Muscle of leg (tissue), 11 donors: ENCODE data around the gene VPS51. TPM values are rescaled to one million over a fixed set of nuclear protein-coding genes. Genes with fewer than 3 reads are reported as not detected.
"Not testable (repeated sequence)": the region's sequence is repeated elsewhere in the genome, so short reads cannot be mapped to it uniquely, and the experiment has no call there.

ENCODE experiments used
- DNase-seq: peaks from one replicate; pipeline ENCODE4 v3.0.0; 2013
- H3K27ac ChIP-seq: one replicate; pipeline ENCODE4 v1.5.1; 2013; ENCODE audit warnings: mild to moderate bottlenecking, low read length, control low read depth
- H3K27me3 ChIP-seq: one replicate; pipeline ENCODE4 v1.6.1; 2013; ENCODE audit warnings: low read length; ENCODE audit not compliant: control insufficient read depth, insufficient read depth
- H3K36me3 ChIP-seq: one replicate; pipeline ENCODE4 v1.6.1; 2013; ENCODE audit warnings: low read length; ENCODE audit not compliant: control insufficient read depth, insufficient read depth
- H3K4me1 ChIP-seq: one replicate; pipeline ENCODE4 v1.6.1; 2013; ENCODE audit warnings: low read length; ENCODE audit not compliant: control insufficient read depth, insufficient read depth
- H3K4me3 ChIP-seq: one replicate; pipeline ENCODE4 v1.5.1; 2013; ENCODE audit warnings: low read length, control low read depth
- H3K9me3 ChIP-seq: replicated peaks from 2 replicates; pipeline ENCODE4 v1.6.1; 2013; ENCODE audit warnings: low read depth, low read length; ENCODE audit not compliant: control insufficient read depth
- WGBS: methylation state at CpG from one replicate; pipeline ENCODE4 v1.1.5; 2013; ENCODE audit warnings: missing lambda C conversion rate; ENCODE audit not compliant: insufficient coverage; 5-methylcytosine and 5-hydroxymethylcytosine counted together
- polyA plus RNA-seq, 8 donors: library from polyadenylated mRNA; unstranded; fragments of 120-200 nt; gene quantifications; one replicate each; pipeline versions ENCODE4 v1.2.1 to v1.2.3, GENCODE V29; 2013; ENCODE audit warnings: inconsistent platforms in 1 of 8, low replicate concordance in 1 of 8; ENCODE audit not compliant: insufficient read length in 8 of 8, insufficient read depth in 1 of 8
- total RNA-seq: library from RNA; stranded (reverse); fragments of 120-200 nt; gene quantifications from one replicate; pipeline ENCODE4 v1.2.4, GENCODE V29; 2013

The VPS51 gene
- total and polyA plus RNA-seq, 9 donors, result 109 to 147 (median 135) TPM

DNA sequence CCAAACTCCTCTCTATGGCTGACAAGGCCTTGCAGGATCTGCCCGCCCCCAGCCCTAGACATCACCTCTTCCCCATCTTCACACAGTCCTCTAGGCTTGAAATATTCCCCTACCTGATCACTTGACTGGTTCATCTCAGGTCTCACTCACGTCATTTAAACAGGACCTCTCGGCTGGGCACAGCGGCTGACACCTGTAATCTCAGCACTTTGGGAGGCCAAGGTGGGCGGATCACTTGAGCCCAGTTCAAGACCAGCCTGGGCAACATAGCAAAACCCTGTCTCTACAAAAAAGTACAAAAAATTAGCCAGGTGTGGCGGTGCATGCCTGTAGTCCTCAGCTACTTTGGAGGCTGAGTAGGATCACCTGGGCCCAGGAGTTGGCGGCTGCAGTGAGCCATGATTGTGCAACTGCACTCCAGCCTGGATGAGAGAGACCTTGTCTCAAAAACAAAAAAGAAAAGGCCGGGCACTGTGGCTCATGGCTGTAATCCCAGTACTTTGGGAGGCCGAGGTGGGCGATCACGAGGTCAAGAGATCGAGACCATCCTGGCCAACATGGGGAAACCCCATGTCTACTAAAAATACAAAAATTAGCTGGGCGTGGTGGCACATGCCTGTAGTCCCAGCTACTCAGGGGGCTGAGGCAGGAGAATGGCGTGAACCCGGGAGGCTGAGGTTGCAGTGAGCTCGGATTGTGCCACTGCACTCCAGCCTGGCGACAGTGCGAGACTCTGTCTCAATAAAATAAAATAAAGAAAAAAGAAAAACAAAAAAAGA lies 23.1 kb downstream of the VPS51 start:
- not testable (repeated sequence) for H3K27me3 ChIP-seq, H3K9me3 ChIP-seq, H3K27ac ChIP-seq, H3K4me3 ChIP-seq, DNase-seq
- Histone ChIP-seq H3K4me1 (peaks cover 31% of the 10 kb centered on the region), H3K36me3 (peaks cover 50% of the 10 kb centered on the region)
- WGBS, result 83% methylated on average over 14 of the region's 18 CpGs

DNA sequence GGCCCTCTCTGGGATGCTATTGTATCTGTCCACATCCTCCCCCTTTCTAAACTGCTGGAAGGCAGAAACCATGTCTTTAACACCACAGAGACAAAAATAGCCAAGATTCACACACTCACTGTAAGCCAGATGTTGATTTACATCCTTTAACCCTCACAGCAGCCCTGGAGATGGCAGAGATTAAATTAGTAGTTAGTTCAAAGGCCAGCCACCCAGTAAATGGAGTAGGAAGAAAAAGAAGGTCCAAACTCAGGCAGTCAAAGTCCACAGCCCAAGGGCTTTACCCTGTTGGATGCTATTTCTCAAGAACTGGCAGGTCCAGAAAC lies 23.6 kb downstream of the VPS51 start:
- no peak for DNase-seq

DNA sequence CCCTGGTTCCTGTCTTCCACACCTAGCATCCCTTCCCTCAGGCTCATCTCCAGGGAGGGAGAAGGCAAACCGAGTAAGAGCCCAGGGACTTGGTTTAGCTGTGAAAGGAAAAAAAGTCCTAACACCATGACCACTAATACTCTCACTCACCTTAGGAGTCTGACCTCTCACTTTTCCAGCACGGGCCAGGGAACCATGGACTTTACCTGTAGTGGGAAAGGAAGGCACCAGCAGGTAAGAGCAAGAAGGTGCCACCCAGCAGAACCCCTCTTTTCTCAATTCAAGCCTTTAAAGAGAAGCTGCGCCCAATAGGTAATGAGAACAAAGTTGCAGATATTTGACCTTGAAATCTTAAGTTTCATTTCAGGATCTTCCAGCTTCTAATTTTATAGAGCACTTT lies 24.8 kb downstream of the VPS51 start:
- no peak for DNase-seq
- no peaks in the 10 kb centered on the region for H3K9me3 ChIP-seq
- WGBS, result no CpG with 5 or more reads among the region's 3 CpGs
- peaks cover 57% of the 10 kb centered on the region for H3K36me3 ChIP-seq
- no peaks in the 10 kb centered on the region for H3K27me3 ChIP-seq
- peak overlapping the region; percentile 96 for H3K27ac ChIP-seq
- peak overlapping the region; percentile 90 for H3K4me3 ChIP-seq
- peaks cover 31% of the 10 kb centered on the region for H3K4me1 ChIP-seq

More for the DNA sequence above, 23.6 kb downstream of the VPS51 start:
- H3K4me3 ChIP-seq, result no peak overlapping the region
- no peaks in the 10 kb centered on the region for H3K9me3 ChIP-seq
- peaks cover 55% of the 10 kb centered on the region for H3K36me3 ChIP-seq
- H3K4me1 ChIP-seq, result peaks cover 31% of the 10 kb centered on the region
- H3K27me3 ChIP-seq, result no peaks in the 10 kb centered on the region
- no peak overlapping the region for H3K27ac ChIP-seq

DNA sequence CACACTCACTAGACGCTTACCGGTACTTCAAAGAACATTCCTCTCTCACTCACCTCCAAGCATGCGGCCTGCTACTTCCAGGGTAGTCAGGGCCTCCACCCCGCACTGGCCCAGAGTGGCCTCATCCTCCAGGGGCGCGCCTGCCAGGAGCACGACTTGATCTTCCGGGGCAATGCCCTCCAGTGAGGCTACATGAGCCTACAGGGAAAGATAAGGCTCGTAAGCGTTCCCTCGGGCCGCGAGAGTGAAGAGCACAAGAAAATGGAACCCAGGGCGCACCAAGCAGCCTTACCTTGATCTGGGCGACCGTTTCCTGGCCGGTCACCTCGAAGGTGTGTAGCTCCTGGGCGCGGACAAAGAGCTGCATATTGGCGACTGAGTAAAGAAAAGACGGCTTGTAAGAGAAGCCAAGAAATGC lies 25.4 kb downstream of the VPS51 start:
- peak overlapping the region; percentile 90 for H3K4me3 ChIP-seq
- WGBS, result 4% methylated on average over 21 of the region's 22 CpGs
- no peak for DNase-seq
- H3K27ac ChIP-seq, result peak overlapping the region; percentile 96
- H3K36me3 ChIP-seq, result peaks cover 57% of the 10 kb centered on the region
- no peaks in the 10 kb centered on the region for H3K27me3 ChIP-seq
- H3K4me1 ChIP-seq, result peaks cover 25% of the 10 kb centered on the region
- H3K9me3 ChIP-seq, result no peaks in the 10 kb centered on the region

DNA sequence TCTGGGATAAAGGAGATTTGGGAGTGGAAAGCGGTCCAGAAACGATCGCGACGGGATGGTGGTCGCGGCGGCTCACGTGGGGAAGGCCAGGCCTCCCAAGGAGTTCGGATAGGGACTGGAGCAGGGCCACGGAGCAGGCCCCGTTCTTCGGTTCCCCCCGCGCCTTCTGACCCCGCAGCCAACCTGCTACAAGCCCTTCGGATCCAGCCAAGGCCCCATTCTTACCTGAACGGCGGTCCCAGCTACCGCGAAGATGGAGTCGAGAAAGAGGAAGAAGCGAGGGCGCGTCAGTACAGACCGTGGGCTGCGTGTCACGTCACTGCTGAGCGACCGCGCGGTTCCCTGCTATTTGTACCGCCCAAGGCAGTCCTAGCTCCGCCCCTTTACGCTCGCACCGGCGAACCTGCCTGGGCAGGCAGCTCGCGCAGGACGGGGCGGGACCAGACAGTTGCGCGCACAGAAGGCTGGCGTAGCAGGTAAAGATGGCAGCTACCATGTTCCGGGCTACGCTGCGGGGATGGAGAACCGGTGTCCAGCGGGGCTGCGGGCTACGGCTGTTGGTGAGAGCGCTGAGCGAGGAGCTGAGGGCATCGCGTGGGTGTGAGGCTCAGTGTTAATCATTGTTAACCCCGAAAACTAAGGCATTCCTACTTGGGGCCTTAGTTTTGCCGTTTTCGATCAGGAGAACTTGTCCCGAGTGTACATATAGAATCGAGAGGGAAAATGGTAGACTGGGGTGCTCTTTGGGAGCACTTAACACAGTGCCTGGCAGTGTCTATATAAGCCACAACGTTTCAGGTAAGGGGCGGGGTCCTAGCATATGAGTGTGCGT lies 26.1 kb downstream of the VPS51 start, which contains the start of the genes FAU and MRPL49:
Gene FAU (minus strand): TSS at position 270 of the 832 bp plus-strand sequence. CDS start 321 bp downstream, outside the sequence.
Gene MRPL49 (plus strand): TSS at position 457 of the 832 bp plus-strand sequence. CDS start 26 bp downstream, at position 483.
- peak; percentile 98 for DNase-seq
- Histone ChIP-seq H3K4me1 (peaks cover 20% of the 10 kb centered on the region), H3K36me3 (peaks cover 63% of the 10 kb centered on the region), H3K4me3 (peak within 1 kb of the TSS; percentile 90), H3K27me3 (no peaks in the 10 kb centered on the region), H3K27ac (peak within 1 kb of the TSS; percentile 96), H3K9me3 (no peaks in the 10 kb centered on the region)
- WGBS, result 0% methylated on average over 58 of the region's 64 CpGs

DNA sequence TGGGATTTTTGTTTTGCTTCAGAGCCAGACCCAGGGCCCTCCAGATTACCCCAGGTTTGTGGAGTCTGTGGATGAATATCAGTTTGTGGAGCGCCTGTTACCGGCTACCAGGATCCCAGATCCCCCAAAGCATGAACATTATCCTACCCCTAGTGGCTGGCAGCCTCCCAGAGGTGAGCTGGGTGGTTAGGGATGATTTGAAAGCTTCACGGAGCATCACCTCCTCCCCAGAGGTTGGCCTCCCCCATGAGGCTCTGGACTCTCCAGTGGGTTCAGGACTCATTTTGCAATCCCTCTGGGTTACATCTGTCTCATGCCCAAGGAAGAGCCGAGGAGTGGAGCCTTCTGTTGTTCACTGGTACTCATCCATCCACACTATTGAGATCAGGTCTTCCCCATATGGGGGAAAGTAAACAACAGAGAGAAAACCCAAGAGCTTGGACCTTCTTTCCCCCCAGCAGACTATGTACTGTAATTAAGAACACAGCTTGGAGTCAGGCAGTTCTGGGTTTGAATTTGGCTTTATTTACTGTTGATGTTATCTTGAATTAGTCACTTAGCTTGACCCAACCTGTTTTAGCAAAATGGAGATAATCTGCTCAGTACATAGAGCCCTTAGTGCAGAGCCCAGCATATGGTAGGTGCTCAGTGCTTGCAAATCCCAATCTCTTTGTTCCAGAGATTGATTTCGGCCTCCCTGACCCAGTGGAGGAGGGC lies 28.6 kb downstream of the VPS51 start:
- DNase-seq, result peak; percentile 6
- H3K4me3 ChIP-seq, result no peak overlapping the region
- H3K27me3 ChIP-seq, result no peaks in the 10 kb centered on the region
- peaks cover 17% of the 10 kb centered on the region for H3K4me1 ChIP-seq
- no peaks in the 10 kb centered on the region for H3K9me3 ChIP-seq
- 83% methylated on average over 1 of the region's 5 CpGs for WGBS
- peaks cover 71% of the 10 kb centered on the region for H3K36me3 ChIP-seq
- H3K27ac ChIP-seq, result no peak overlapping the region

DNA sequence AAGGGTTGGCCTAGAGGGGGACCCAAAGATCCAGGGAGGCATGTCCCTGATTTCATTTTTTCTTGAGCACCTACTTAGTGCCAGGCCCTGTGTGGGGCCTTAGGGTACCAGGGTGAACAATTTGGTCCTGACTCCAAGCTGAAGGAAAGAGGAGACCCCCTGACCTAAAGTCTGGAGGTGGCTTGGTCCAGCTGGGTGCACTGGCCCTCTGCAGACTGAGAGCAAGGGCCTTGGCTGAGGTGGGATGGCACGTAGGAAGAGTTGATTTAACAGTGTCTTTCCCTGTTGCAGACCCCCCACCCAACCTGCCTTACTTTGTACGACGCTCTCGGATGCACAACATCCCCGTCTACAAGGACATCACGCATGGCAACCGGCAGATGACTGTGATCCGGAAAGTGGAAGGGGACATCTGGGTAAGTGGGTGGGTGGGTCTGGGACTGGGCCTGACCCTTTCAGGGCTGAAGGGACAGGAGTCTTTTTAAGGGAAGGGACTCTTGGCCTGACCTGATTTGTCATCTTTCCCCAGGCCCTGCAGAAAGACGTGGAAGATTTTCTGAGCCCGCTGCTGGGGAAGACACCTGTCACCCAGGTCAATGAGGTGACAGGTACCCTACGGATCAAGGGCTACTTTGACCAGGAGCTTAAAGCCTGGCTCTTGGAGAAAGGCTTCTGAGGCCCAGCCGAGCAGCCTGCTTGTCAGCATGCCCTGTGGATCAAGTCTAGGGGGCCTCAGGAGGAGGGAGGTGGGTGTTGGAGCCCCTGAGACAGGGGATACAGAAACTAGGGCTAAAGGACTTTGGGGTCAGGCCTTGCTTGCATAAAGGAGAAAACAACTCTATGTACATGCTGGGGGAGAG lies 29.4 kb downstream of the VPS51 start:
- H3K27me3 ChIP-seq, result no peaks in the 10 kb centered on the region
- no peak for DNase-seq
- WGBS, result 85% methylated on average over 4 of the region's 12 CpGs
- H3K4me3 ChIP-seq, result no peak overlapping the region
- no peak overlapping the region for H3K27ac ChIP-seq
- H3K9me3 ChIP-seq, result no peaks in the 10 kb centered on the region
- H3K4me1 ChIP-seq, result peaks cover 17% of the 10 kb centered on the region
- peaks cover 71% of the 10 kb centered on the region for H3K36me3 ChIP-seq

DNA sequence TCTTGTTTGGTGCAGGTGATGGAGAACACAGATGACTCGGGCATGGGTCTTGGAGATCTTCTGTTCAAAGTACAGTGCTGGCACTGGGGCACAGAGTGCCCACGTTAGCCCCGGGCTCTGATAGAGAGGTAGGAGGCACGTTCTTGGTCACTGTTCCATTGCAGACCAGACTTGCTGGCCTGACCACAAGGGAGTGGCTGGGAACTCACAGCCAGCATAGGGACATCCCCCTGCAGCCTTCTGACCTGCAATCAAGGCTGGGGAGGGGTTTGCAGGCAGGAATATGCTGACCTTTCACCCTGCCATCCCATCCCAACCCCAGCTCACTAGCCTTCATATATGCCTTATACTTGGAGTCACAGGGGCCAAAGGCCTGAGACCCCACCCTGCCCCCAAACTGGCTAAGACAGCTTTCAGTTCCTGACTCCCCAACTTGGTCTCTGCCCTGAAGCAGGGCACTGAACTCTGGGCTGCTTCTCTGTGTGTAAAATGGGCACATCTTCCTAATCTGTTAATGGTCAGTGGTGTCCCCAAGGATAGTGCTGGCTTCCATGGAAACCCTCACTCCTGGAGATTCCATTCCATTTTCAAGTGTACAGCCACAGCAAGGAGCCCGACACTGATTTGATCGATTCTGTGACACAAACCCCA lies 30.7 kb downstream of the VPS51 start:
- H3K4me3 ChIP-seq, result no peak overlapping the region
- H3K4me1 ChIP-seq, result peaks cover 7% of the 10 kb centered on the region
- DNase-seq, result peak; percentile 9
- peaks cover 76% of the 10 kb centered on the region for H3K36me3 ChIP-seq
- H3K9me3 ChIP-seq, result no peaks in the 10 kb centered on the region
- H3K27me3 ChIP-seq, result no peaks in the 10 kb centered on the region
- WGBS, result 68% methylated on average over 4 of the region's 6 CpGs
- H3K27ac ChIP-seq, result no peak overlapping the region
